Activated CD4-positive, alpha-beta T cell treated with anti-CD3 and anti-CD28 coated beads, Interleukin-2, amount 50 U/mL, for 24 hours (primary cell): Measurements from ENCODE around the gene GDF3.

Source experiments
- DNase-seq, 2 donors: peaks; one replicate each; pipeline ENCODE4 v3.0.0-alpha.2; 2020; ENCODE audit warnings: low read depth in 1 of 2, low spot score in 1 of 2

The GDF3 gene

GRCh38 chr12:7668171-7668570 is 27.4 kb downstream of the GDF3 start:
- DNase-seq = no peak

DNA sequence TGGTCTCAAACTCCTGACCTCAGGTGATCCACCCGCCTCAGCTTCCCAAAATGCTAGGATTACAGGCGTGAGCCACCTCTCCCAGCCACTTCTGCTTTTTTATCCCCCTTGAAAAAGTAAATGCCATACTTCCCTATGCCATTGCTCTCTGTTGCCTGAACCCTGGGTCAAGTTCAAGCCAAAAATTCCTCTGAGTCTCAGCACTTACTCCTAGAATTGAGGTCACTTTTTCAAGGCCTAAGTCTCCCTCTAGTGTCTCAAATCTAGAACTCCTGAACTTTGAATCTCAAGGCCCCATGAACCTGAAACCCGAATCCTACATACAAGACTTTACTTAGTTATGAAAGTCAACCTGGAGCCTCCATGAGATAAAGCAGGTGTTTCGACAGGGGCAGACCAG is 28.4 kb downstream of the GDF3 start:
- DNase-seq = no peak

DNA sequence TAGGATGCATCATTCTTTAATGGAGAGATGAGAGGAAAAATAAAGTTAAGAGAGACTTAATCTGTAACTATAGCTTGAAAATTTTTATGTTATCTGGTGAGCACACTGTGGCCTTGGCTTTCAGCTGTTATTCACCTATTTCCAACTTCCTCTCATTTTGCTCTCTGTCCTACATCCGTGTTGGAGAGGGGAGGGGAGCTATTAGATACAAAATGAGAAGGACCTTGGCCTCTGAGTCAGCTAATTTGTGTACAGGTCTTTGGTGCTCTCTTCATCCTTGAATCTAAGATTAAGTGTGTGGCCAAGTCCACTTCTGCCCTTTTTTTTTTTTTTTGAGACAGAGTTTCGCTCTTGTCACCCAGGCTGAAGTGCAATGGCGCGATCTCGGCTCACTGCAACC is 29.0 kb downstream of the GDF3 start:
- no peak for DNase-seq

GRCh38 chr12:7661741-7662140 is 33.8 kb downstream of the GDF3 start:
- no peak for DNase-seq

DNA sequence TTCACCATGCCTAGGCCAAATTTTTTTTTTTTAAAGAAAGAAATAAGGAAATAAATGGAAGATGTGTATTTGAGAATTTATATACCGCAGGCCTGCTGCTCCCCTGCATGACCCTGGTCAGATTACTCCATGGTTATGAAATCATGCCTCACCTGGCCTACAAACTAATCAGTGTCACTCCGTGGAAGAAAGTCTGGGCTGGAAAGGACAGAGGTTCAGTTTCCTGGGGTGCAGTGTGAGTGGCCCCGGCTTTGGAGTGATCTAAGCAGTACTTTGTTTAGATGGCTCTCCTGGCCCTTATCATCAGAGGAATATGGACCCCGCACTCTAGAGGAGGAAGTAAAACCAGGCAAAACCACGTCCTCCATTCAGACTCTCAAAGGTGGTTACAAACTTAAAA is 39.5 kb downstream of the GDF3 start:
- no peak for DNase-seq

- no peak for DNase-seq
Measured at GRCh38 chr12:7650091-7650490, 45.5 kb downstream of the GDF3 start.

- no peak for DNase-seq
Measured at GRCh38 chr12:7647071-7647470, 48.5 kb downstream of the GDF3 start.

DNA sequence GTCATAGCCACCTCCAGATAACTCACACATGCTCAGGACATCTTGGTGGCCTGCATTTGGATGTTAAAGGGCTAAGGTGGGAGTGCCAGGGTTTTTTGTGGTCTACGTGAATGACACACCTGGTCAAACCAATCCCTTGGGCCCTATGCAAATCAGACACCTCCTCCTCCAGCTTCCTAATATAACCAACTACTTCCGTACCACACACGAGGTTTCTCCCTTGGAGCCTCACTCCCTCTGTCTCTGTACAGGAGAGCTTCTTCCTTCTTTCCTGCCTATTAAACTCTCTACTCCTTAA is 49.4 kb downstream of the GDF3 start:
- DNase-seq = no peak

DNA sequence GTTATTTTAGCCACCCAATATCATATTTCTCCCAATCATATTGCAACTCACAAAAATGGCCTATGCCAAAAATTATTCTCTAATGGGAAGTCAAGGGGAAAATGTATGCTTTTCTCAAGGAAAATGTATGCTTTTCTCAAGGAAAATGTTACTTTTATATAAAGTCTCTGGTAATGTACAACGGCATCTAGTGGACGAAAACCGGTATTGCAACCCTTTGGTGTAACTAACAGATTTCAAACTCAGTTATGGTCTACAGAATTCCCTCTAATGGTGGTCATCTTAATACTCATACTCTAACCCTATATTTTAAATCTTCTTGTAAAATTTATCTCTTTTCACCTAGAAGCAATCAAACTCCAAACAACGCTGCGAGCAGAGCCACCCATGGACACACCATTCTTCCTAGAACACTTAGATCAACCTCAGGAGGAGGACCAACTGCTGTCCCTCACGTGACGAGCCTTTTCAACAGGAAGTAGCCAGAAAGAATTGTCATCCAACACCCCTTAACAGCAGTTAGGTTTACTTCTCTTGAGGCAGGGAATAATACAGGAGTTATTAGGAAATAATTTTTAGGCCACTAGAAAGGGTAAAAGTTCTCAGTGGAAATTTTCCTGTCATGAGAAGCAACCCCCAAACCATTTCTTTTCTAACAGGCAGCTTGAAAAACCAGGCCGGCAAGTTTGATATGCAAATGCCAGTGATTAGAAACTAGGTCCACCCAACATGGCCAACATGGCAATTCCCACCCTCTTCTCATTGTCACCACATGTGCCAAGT is 50.0 kb downstream of the GDF3 start:
- peak in 1 of 2 donors; percentile 18 for DNase-seq

- no peak for DNase-seq
Measured at GRCh38 chr12:7642876-7643309, 52.7 kb downstream of the GDF3 start.

DNA sequence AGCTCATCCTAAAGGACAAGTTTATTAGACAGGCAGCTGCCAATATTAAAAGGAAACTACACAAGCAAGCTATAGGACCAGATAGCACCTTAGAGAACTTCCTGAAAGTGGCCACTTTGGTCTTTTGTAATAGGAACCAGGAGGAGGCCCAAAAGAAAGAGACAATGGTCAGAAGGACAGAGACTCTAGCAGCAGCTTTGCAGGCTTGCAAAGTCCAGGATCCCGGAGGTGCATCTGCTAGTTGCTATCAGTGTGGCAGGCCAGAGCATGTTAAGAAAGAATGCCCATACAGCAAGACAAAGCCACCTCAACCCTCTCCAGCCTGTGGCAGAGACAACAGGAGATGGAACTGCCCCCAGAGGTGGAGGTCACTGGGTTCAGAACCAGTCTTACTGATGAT is 53.3 kb downstream of the GDF3 start:
- DNase-seq = no peak

DNA sequence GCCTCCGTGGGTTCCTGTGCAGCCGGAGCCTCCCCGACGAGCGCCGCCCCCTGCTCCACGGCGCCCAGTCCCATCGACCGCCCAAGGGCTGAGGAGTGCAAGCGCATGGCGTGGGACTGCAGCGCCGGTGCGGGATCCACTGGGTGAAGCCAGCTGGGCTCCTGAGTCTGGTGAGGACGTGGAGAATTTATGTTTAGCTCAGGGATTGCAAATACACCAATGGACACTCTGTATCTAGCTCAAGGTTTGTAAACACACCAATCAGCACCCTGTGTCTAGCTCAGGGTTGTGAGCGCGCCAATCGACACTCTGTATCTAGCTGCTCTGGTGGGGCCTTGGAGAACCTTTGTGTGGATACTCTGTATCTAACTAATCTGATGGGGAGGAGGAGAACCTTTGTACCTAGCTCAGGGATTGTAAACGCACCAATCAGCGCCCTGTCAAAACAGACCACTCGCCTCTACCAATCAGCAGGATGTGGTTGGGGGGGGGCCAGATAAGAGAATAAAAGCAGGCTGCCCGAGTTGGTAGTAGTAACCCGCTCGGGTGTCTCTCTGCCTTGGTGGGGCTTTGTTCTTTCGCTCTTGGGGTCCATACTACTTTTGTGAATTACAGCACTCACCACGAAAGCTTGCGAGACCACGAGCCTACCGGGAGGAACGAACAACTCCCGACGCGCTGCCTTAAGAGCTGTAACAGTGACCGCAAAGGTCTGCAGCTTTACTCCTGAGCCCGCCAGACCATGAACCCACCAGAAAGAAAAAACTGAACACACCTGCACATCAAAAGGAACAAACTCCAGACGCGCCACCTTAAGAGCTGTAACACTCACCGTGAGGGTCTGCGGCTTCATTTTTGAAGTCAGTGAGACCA is 55.2 kb downstream of the GDF3 start:
- peak; percentile 13 to 25 for DNase-seq
